Parathyroid adenoma (tissue), 2 donors: ENCODE results near the gene TPPP.

Experiments used
- H2AFZ ChIP-seq: fragments of 300-600 bp; sonication (generic); one replicate; pipeline ENCODE4 v1.7.0; 2017; ENCODE audit warnings: antibody characterized with exemption, mild to moderate bottlenecking
- H3K27ac ChIP-seq: fragments of 300-600 bp; sonication (generic); one replicate; pipeline ENCODE4 v1.7.0; 2017
- H3K27me3 ChIP-seq: fragments of 300-600 bp; sonication (generic); one replicate; pipeline ENCODE4 v1.7.0; 2017; ENCODE audit warnings: low read length; ENCODE audit not compliant: control insufficient read depth, insufficient read depth
- H3K36me3 ChIP-seq: fragments of 300-600 bp; sonication (generic); one replicate; pipeline ENCODE4 v1.7.0; 2017; ENCODE audit warnings: low read length; ENCODE audit not compliant: control insufficient read depth, insufficient read depth
- H3K4me1 ChIP-seq: fragments of 300-600 bp; sonication (generic); one replicate; pipeline ENCODE4 v1.7.0; 2017; ENCODE audit warnings: control low read depth
- H3K4me2 ChIP-seq: fragments of 300-600 bp; sonication (generic); one replicate; pipeline ENCODE4 v1.7.0; 2017; ENCODE audit warnings: low read length
- H3K4me3 ChIP-seq: fragments of 300-600 bp; sonication (generic); one replicate; pipeline ENCODE4 v1.7.0; 2017; ENCODE audit warnings: low read depth, low read length
- H3K79me2 ChIP-seq: fragments of 300-600 bp; sonication (generic); one replicate; pipeline ENCODE4 v1.7.0; 2017; ENCODE audit warnings: control low read depth
- H3K9ac ChIP-seq: fragments of 300-600 bp; sonication (generic); one replicate; pipeline ENCODE4 v1.7.0; 2017; ENCODE audit warnings: mild to moderate bottlenecking
- H3K9me3 ChIP-seq: fragments of 300-600 bp; sonication (generic); one replicate; pipeline ENCODE4 v1.7.0; 2017; ENCODE audit warnings: low read length; ENCODE audit not compliant: control insufficient read depth
- TF ChIP-seq, protein P1 (sequence below): fragments of 300-600 bp; sonication (generic); IDR thresholded peaks from one replicate; pipeline ENCODE4 v1.7.0; 2017; ENCODE audit warnings: antibody characterized with exemption, mild to moderate bottlenecking
- donor health status: primary hyperparathyroidism.

Gene TPPP

DNA sequence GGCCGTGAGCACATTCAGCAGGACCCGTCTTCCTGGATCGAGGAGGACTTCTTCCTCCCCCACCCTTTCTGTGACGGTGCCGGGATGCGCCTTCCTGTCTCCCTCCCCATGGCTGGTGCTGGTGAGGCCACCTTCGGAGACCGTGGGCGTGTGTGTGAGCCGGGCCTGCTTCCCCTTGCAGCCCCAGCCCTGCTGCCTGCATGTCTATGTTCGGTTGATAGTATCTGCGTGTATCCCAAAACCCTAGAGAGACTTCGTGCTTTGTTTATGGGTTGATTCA, 68.3 kb downstream of the TPPP start:
- Histone ChIP-seq H3K9me3 (no peaks in the 10 kb centered on the region), H3K9ac (no peak overlapping the region), H3K36me3 (no peaks in the 10 kb centered on the region), H2AFZ (no peak overlapping the region), H3K27me3 (no peaks in the 10 kb centered on the region), H3K4me2 (no peak overlapping the region), H3K27ac (no peak overlapping the region), H3K79me2 (no peaks in the 10 kb centered on the region), H3K4me3 (no peak overlapping the region), H3K4me1 (no peaks in the 10 kb centered on the region)
- TF ChIP-seq, protein P1, sequence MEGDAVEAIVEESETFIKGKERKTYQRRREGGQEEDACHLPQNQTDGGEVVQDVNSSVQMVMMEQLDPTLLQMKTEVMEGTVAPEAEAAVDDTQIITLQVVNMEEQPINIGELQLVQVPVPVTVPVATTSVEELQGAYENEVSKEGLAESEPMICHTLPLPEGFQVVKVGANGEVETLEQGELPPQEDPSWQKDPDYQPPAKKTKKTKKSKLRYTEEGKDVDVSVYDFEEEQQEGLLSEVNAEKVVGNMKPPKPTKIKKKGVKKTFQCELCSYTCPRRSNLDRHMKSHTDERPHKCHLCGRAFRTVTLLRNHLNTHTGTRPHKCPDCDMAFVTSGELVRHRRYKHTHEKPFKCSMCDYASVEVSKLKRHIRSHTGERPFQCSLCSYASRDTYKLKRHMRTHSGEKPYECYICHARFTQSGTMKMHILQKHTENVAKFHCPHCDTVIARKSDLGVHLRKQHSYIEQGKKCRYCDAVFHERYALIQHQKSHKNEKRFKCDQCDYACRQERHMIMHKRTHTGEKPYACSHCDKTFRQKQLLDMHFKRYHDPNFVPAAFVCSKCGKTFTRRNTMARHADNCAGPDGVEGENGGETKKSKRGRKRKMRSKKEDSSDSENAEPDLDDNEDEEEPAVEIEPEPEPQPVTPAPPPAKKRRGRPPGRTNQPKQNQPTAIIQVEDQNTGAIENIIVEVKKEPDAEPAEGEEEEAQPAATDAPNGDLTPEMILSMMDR = no peak

- Histone ChIP-seq H3K79me2 (no peaks in the 10 kb centered on the region), H3K4me2 (no peak overlapping the region), H3K9ac (no peak overlapping the region), H3K4me1 (no peaks in the 10 kb centered on the region), H3K36me3 (no peaks in the 10 kb centered on the region), H2AFZ (no peak overlapping the region), H3K27ac (no peak overlapping the region), H3K9me3 (no peaks in the 10 kb centered on the region), H3K27me3 (no peaks in the 10 kb centered on the region), H3K4me3 (no peak overlapping the region)
- TF ChIP-seq, protein P1 = no peak
Measured at GRCh38 chr5:624118-624950, 68.8 kb downstream of the TPPP start.

DNA sequence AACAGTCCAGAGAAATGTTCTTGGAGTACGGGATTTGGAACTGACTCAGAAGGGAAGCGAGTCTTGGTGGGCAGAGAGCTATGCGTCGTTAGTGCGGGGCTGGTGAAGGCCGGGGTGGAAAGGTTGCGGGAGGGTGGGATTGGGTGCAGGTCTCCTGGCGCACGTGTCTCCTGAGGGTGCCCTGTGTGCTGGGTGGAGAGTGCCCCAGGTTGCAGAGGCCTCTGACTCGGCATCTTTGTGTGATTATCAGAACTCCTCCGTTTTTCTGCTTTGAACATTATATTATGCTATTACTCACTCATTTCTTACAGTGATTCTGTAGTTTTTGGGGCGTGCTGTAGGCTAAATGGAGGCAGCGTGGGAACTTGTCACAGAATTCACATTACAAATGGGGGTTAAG, 69.6 kb downstream of the TPPP start:
- no peaks in the 10 kb centered on the region for H3K36me3 ChIP-seq
- H3K79me2 ChIP-seq = no peaks in the 10 kb centered on the region
- no peaks in the 10 kb centered on the region for H3K9me3 ChIP-seq
- no peak overlapping the region for H3K4me2 ChIP-seq
- no peaks in the 10 kb centered on the region for H3K4me1 ChIP-seq
- no peak overlapping the region for H2AFZ ChIP-seq
- no peaks in the 10 kb centered on the region for H3K27me3 ChIP-seq
- H3K9ac ChIP-seq = no peak overlapping the region
- TF ChIP-seq, protein P1 = no peak
- no peak overlapping the region for H3K27ac ChIP-seq
- no peak overlapping the region for H3K4me3 ChIP-seq

DNA sequence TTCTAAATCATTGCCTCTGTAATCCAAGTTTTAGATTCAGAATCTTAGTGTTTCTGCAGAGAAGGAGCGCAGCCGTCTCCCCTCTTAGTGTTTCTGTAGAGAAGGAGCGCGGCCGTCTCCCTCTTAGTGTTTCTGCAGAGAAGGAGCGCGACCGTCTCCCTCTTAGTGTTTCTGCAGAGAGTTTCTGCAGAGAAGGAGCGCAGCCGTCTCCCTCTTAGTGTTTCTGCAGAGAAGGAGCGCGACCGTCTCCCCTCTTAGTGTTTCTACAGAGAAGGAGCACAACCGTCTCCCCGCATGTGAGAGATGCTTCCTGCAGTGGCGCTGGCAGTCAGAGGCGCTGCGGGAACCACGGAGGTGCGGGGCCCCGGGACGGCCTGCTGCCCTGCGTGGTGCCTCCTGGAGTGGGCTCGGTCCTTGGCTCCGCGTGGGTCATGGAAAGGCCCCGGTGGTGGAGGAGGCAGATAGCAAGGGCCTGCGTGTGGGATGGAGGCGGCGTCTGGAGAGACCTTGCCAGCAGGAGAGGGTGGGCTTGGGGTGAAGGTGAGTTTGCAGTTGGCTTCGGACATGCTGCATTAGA, 70.1 kb downstream of the TPPP start:
- H3K4me1 ChIP-seq = no peaks in the 10 kb centered on the region
- H3K27me3 ChIP-seq = no peaks in the 10 kb centered on the region
- no peaks in the 10 kb centered on the region for H3K36me3 ChIP-seq

More for the DNA sequence above, 70.1 kb downstream of the TPPP start:
- TF ChIP-seq, protein P1 = no peak
- Histone ChIP-seq H3K79me2 (no peaks in the 10 kb centered on the region), H3K9ac (no peak overlapping the region), H3K4me3 (no peak overlapping the region), H3K27ac (no peak overlapping the region), H3K9me3 (no peaks in the 10 kb centered on the region), H2AFZ (no peak overlapping the region), H3K4me2 (no peak overlapping the region)
